ENCODE data around the gene UBA3.

Gene UBA3

DNA sequence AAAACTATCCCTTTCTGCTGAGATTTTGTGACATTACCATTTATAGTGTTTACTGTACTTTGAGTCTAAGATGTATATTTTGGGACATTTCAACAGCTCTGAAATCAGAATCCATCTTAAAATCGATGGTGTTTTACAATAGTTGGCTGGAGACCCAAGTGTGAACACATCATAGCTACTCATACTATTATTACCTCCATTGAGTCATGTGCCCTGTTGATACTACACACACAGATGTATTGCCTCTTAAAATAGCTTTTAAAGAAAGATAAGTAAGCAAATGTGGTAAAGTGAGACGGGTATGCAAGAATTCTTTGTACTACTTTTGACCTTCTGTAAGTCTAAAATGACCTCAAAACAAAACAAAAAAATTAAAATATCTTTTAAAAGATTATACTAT, 35.6 kb upstream of the UBA3 start:
- no peak overlapping the region for H3K27ac ChIP-seq
- TF ChIP-seq ZFX (IDR thresholded peaks at IDR 0.05; ENCODE audit: borderline replicate concordance), result no peak
- TF ChIP-seq, protein P1, sequence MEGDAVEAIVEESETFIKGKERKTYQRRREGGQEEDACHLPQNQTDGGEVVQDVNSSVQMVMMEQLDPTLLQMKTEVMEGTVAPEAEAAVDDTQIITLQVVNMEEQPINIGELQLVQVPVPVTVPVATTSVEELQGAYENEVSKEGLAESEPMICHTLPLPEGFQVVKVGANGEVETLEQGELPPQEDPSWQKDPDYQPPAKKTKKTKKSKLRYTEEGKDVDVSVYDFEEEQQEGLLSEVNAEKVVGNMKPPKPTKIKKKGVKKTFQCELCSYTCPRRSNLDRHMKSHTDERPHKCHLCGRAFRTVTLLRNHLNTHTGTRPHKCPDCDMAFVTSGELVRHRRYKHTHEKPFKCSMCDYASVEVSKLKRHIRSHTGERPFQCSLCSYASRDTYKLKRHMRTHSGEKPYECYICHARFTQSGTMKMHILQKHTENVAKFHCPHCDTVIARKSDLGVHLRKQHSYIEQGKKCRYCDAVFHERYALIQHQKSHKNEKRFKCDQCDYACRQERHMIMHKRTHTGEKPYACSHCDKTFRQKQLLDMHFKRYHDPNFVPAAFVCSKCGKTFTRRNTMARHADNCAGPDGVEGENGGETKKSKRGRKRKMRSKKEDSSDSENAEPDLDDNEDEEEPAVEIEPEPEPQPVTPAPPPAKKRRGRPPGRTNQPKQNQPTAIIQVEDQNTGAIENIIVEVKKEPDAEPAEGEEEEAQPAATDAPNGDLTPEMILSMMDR (IDR thresholded peaks at IDR 0.05), result no peak

DNA sequence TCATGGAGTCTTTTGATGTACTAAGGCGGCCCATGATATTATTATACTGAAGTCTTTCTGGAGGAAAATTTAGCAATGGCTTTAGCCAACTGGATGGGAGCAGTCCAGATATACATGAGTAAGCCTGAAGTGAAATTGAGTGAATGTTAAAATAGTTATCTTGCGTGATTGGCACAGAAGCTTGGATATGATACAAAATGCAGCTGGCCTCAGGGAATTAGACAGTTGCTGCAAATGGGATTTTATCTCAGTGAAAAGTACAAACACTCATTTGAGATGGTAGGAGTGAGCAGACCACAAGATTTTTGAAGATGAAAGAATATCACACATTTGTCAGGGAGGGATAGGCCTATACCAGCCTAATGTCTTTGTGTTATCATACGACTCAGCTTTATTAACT, 33.4 kb upstream of the UBA3 start:
- TF ChIP-seq, protein P1 (IDR thresholded peaks at IDR 0.05), result no peak
- TF ChIP-seq ZFX (IDR thresholded peaks at IDR 0.05; ENCODE audit: borderline replicate concordance), result no peak
- no peak overlapping the region for H3K27ac ChIP-seq

DNA sequence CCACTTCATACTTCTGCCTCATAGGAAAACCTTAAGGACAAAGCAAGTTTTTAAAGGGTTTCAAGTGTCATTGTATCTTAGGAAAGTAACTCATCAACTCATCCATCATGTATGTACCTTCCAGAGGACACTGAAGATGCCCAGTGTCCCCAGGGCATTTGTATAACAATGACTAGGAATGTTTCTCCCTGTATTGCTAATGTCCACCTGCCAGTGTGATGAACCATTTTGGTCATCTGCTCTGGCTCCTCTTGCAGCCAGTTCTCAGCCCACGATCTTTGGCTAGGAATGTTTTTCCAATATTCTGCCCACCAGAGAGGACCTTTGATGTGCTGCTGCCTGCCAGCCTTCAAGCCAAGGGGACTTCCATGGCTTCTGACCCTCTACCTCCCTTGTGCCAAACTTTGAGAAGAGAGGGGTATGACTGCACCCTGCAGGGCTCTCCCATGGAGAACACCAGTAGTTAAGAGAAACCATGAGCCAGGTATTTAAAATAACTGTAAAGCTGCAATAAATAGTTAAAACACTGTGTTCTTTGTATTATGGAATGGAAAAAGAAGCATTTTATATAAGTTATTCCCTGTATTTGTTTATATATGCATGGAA, 30.9 kb upstream of the UBA3 start:
- TF ChIP-seq, protein P1 (IDR thresholded peaks at IDR 0.05), result no peak
- no peak for TF ChIP-seq ZFX (IDR thresholded peaks at IDR 0.05; ENCODE audit: borderline replicate concordance)
- no peak overlapping the region for H3K27ac ChIP-seq

DNA sequence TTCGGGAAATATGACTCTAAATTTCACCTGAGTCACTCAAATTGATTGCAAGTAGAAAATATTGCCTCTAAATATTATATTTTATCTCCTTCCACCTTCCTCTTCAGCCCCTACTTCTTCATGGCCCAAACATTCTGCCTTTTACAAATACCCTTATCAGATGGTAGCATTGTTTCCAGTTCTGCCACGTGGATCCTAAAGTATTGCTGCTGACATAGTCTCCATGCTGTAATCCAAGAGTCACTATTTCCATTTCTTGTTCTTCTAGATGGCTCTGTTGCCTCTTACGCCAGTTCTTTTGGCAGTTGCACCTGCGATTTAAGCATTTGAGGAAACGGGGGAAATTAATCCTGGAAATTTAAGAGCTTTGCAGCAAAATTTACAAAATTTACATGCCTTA, 28.6 kb upstream of the UBA3 start:
- no peak for TF ChIP-seq ZFX (IDR thresholded peaks at IDR 0.05; ENCODE audit: borderline replicate concordance)
- TF ChIP-seq, protein P1 (IDR thresholded peaks at IDR 0.05), result no peak

DNA sequence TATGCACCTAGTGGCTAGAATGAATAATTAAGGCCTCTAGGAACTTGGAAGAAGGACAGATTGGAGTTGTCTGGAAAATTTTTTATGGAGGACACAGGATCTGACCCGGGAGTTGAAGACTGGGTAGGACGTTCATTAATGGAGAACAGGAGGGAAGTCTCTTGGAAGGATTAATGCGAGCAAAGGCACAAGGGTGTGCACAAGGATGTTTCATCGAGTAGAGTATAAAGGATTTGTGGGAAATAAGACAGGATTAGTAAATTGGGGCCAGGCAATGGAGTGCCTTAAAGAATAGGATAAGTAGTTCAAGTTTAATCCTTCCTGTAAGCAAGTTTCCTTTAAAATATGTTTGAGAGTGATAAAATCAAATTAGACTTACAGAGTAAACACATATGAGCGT, 27.7 kb upstream of the UBA3 start:
- no peak for TF ChIP-seq ZFX (IDR thresholded peaks at IDR 0.05; ENCODE audit: borderline replicate concordance)
- TF ChIP-seq, protein P1 (IDR thresholded peaks at IDR 0.05), result no peak
- no peak overlapping the region for H3K27ac ChIP-seq

More for the DNA sequence above, 28.6 kb upstream of the UBA3 start:
- H3K27ac ChIP-seq, result no peak overlapping the region

DNA sequence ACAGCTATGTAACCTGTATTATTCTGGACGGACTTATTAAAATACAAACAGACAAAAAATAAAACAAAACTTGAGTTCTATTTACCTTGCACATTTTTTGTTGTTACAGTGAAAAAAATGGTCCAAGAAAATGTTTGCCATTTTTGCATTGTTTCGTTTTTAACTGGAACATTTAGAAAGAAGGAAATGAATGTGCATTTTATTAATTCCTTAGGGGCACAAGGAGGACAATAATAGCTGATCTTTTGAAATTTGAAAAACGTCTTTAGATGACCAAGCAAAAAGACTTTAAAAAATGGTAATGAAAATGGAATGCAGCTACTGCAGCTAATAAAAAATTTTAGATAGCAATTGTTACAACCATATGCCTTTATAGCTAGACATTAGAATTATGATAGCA, 25.2 kb upstream of the UBA3 start:
- H3K27ac ChIP-seq, result no peak overlapping the region
- no peak for TF ChIP-seq ZFX (IDR thresholded peaks at IDR 0.05; ENCODE audit: borderline replicate concordance)
- TF ChIP-seq, protein P1 (IDR thresholded peaks at IDR 0.05), result no peak

DNA sequence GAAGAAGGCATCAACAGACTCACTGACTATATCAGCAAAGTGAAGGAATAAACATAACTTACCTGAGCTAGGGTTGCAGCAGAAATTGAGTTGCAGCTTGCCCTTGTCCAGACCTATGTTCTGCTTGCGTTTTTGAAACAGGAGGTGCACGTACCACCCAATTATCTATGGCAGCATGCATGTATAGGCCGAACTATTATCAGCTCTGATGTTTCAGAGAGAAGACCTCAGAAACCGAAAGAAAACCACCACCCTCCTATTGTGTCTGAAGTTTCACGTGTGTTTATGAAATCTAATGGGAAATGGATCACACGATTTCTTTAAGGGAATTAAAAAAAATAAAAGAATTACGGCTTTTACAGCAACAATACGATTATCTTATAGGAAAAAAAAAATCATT, 24.4 kb upstream of the UBA3 start:
- TF ChIP-seq, protein P1 (IDR thresholded peaks at IDR 0.05), result no peak
- H3K27ac ChIP-seq, result no peak overlapping the region
